Karpas-422 (cell line): ENCODE measurements around the gene IP6K2. TPM values are rescaled to one million over a fixed set of nuclear protein-coding genes. Genes with fewer than 3 reads are reported as not detected.

Experiments
- DNase-seq: peaks from one replicate; pipeline ENCODE4 v3.0.0-alpha.2; 2015
- H2AFZ ChIP-seq: fragments of 200-600 bp; sonication (generic); 2 replicates; pipeline ENCODE4 v1.6.1; 2014; ENCODE audit warnings: antibody characterized with exemption, low read length, mixed read lengths
- H3K27ac ChIP-seq: fragments of 200-600 bp; sonication (generic); 2 replicates; pipeline ENCODE4 v1.5.1; 2014; ENCODE audit warnings: mild to moderate bottlenecking, low read length, moderate library complexity
- H3K27me3 ChIP-seq: fragments of 200-600 bp; sonication (generic); 2 replicates; pipeline ENCODE4 v1.6.1; 2014; ENCODE audit warnings: low read length, mixed read lengths
- H3K36me3 ChIP-seq: fragments of 200-600 bp; sonication (generic); 2 replicates; pipeline ENCODE4 v1.6.1; 2014; ENCODE audit warnings: low read length, mixed read lengths; ENCODE audit not compliant: insufficient read depth
- H3K4me1 ChIP-seq: fragments of 200-600 bp; sonication (generic); 2 replicates; pipeline ENCODE4 v1.6.1; 2014; ENCODE audit warnings: mild to moderate bottlenecking, low read length, mixed read lengths
- H3K4me2 ChIP-seq: fragments of 200-600 bp; sonication (generic); 2 replicates; pipeline ENCODE4 v1.6.1; 2014; ENCODE audit warnings: low read length, low read depth, mild to moderate bottlenecking; ENCODE audit not compliant: poor library complexity, severe bottlenecking
- H3K4me3 ChIP-seq: fragments of 200-600 bp; sonication (generic); 2 replicates; pipeline ENCODE4 v1.5.1; 2014; ENCODE audit warnings: mild to moderate bottlenecking, antibody characterized with exemption, low read length, mixed read lengths
- H3K79me2 ChIP-seq: fragments of 200-600 bp; sonication (generic); 2 replicates; pipeline ENCODE4 v1.6.1; 2014; ENCODE audit warnings: mild to moderate bottlenecking, low read length, mixed read lengths
- H3K9ac ChIP-seq: fragments of 200-600 bp; sonication (generic); 2 replicates; pipeline ENCODE4 v1.6.0; 2014; ENCODE audit warnings: low read length
- H3K9me2 ChIP-seq: fragments of 200-600 bp; sonication (generic), shearing (Covaris generic); replicated peaks from 2 replicates; pipeline ENCODE4 v1.6.0; 2014; ENCODE audit warnings: mild to moderate bottlenecking, low read length, moderate library complexity; ENCODE audit not compliant: insufficient read depth
- H3K9me3 ChIP-seq: fragments of 300-700, 200-600 bp; sonication (generic); 2 replicates; pipeline ENCODE4 v1.6.1; 2014; ENCODE audit warnings: low read length, mixed read lengths
- H4K20me1 ChIP-seq: fragments of 200-600 bp; sonication (generic); 2 replicates; pipeline ENCODE4 v1.6.1; 2014; ENCODE audit warnings: mild to moderate bottlenecking, antibody characterized with exemption, low read length, low read depth; ENCODE audit not compliant: insufficient read depth
- small RNA-seq: library from RNA; depleted of rRNA; stranded (forward); fragments of <200 nt; gene quantifications from one replicate; pipeline ENCODE3, GENCODE V24; 2014
- total RNA-seq: library from RNA; depleted of rRNA; stranded (reverse); fragments of >200 nt; shearing (Covaris generic); gene quantifications from 2 replicates; pipeline ENCODE4 v1.2.3, GENCODE V29; 2014; ENCODE audit warnings: low replicate concordance; rRNA removed

IP6K2 gene
- total RNA-seq, 1 experiment from 2014 or later, result 93.6 TPM

- Histone ChIP-seq H3K9me2 (no peaks in the 10 kb centered on the region), H3K9me3 (no peaks in the 10 kb centered on the region), H3K27ac (no peak overlapping the region), H4K20me1 (no peaks in the 10 kb centered on the region), H3K79me2 (no peaks in the 10 kb centered on the region), H3K4me2 (no peak overlapping the region), H3K27me3 (no peaks in the 10 kb centered on the region), H3K9ac (no peak overlapping the region), H3K4me1 (no peaks in the 10 kb centered on the region), H3K4me3 (no peak overlapping the region), H2AFZ (no peak overlapping the region), H3K36me3 (no peaks in the 10 kb centered on the region)
- DNase-seq, result no peak
These were observed 71.9 kb downstream of the IP6K2 start for GRCh38 chr3:48644898-48645760.

- no peak overlapping the region for H3K9ac ChIP-seq
- H4K20me1 ChIP-seq, result no peaks in the 10 kb centered on the region
- H2AFZ ChIP-seq, result no peak overlapping the region
- no peaks in the 10 kb centered on the region for H3K9me2 ChIP-seq
- no peak for DNase-seq
- no peaks in the 10 kb centered on the region for H3K4me1 ChIP-seq
- no peaks in the 10 kb centered on the region for H3K36me3 ChIP-seq
- H3K27me3 ChIP-seq, result no peaks in the 10 kb centered on the region
- H3K27ac ChIP-seq, result no peak overlapping the region
- no peaks in the 10 kb centered on the region for H3K79me2 ChIP-seq
- no peak overlapping the region for H3K4me3 ChIP-seq
- H3K9me3 ChIP-seq, result no peaks in the 10 kb centered on the region
- H3K4me2 ChIP-seq, result no peak overlapping the region
These were observed 74.4 kb downstream of the IP6K2 start for GRCh38 chr3:48642605-48643004.

GRCh38 chr3:48641396-48641795, 75.6 kb downstream of the IP6K2 start:
- no peaks in the 10 kb centered on the region for H4K20me1 ChIP-seq
- no peak overlapping the region for H3K4me2 ChIP-seq
- H3K27me3 ChIP-seq, result no peaks in the 10 kb centered on the region
- H3K9me2 ChIP-seq, result no peaks in the 10 kb centered on the region
- H3K4me3 ChIP-seq, result no peak overlapping the region
- no peak overlapping the region for H2AFZ ChIP-seq
- peaks cover 5% of the 10 kb centered on the region for H3K4me1 ChIP-seq
- H3K9ac ChIP-seq, result no peak overlapping the region
- DNase-seq, result no peak
- H3K9me3 ChIP-seq, result no peaks in the 10 kb centered on the region
- no peak overlapping the region for H3K27ac ChIP-seq
- H3K79me2 ChIP-seq, result no peaks in the 10 kb centered on the region
- H3K36me3 ChIP-seq, result no peaks in the 10 kb centered on the region

- no peak overlapping the region for H3K4me2 ChIP-seq
- no peaks in the 10 kb centered on the region for H3K27me3 ChIP-seq
- H3K27ac ChIP-seq, result no peak overlapping the region
- no peaks in the 10 kb centered on the region for H4K20me1 ChIP-seq
- H3K9me3 ChIP-seq, result no peaks in the 10 kb centered on the region
- no peaks in the 10 kb centered on the region for H3K36me3 ChIP-seq
- H3K79me2 ChIP-seq, result peaks cover under 1% of the 10 kb centered on the region; the same call in 1 of the 2 replicates
- DNase-seq, result no peak
- no peak overlapping the region for H2AFZ ChIP-seq
- H3K9ac ChIP-seq, result no peak overlapping the region
- peaks cover 11% of the 10 kb centered on the region for H3K4me1 ChIP-seq
- no peaks in the 10 kb centered on the region for H3K9me2 ChIP-seq
- no peak overlapping the region for H3K4me3 ChIP-seq
These were observed 76.9 kb downstream of the IP6K2 start for GRCh38 chr3:48639944-48640606.

Small RNA genes lying within 50 kb of the gene (small RNA-seq; reads per million reads assigned to genes)
- not detected for gene AC141002.1

Other genes starting within 250 kb of the IP6K2 start
- 141 and 149 TPM in 2 replicates for gene SHISA5, start 213.0 kb downstream of the IP6K2 start, total RNA-seq
- gene PFKFB4, start 160.4 kb downstream of the IP6K2 start, total RNA-seq, result 55.2 and 89.6 TPM in 2 replicates
- not detected in 2 replicates for gene UCN2, start 153.4 kb downstream of the IP6K2 start, total RNA-seq
- 0.78 and 13.0 TPM in 2 replicates for gene COL7A1, start 121.9 kb downstream of the IP6K2 start, total RNA-seq
- 80.3 and 165 TPM in 2 replicates for gene UQCRC1, start 107.6 kb downstream of the IP6K2 start, total RNA-seq
- gene TMEM89, start 95.5 kb downstream of the IP6K2 start, total RNA-seq, result not detected in 2 replicates
- gene SLC26A6, start 81.8 kb downstream of the IP6K2 start, total RNA-seq, result 52.7 and 69.1 TPM in 2 replicates
- 3.8 and 7.0 TPM in 2 replicates for gene CELSR3, start 54.3 kb downstream of the IP6K2 start, total RNA-seq
- gene NCKIPSD, start 31.3 kb downstream of the IP6K2 start, total RNA-seq, result 25.5 and 36.1 TPM in 2 replicates
- gene PRKAR2A, start 130.7 kb upstream of the IP6K2 start, total RNA-seq, result 37.9 and 51.5 TPM in 2 replicates
- 20.5 and 33.8 TPM in 2 replicates for gene SLC25A20, start 181.7 kb upstream of the IP6K2 start, total RNA-seq
- gene ARIH2, start 201.6 kb upstream of the IP6K2 start, total RNA-seq, result 86.4 and 113 TPM in 2 replicates